ENCODE results near the gene AFF4.

- no peak for TF ChIP-seq EZH2phosphoT487 (IDR thresholded peaks at IDR 0.05; ENCODE audit: unreplicated experiment)
- TF ChIP-seq, protein P1, sequence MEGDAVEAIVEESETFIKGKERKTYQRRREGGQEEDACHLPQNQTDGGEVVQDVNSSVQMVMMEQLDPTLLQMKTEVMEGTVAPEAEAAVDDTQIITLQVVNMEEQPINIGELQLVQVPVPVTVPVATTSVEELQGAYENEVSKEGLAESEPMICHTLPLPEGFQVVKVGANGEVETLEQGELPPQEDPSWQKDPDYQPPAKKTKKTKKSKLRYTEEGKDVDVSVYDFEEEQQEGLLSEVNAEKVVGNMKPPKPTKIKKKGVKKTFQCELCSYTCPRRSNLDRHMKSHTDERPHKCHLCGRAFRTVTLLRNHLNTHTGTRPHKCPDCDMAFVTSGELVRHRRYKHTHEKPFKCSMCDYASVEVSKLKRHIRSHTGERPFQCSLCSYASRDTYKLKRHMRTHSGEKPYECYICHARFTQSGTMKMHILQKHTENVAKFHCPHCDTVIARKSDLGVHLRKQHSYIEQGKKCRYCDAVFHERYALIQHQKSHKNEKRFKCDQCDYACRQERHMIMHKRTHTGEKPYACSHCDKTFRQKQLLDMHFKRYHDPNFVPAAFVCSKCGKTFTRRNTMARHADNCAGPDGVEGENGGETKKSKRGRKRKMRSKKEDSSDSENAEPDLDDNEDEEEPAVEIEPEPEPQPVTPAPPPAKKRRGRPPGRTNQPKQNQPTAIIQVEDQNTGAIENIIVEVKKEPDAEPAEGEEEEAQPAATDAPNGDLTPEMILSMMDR (conservative IDR thresholded peaks at IDR 0.05; ENCODE audit: low read depth in 2 of 2): no peak
- no peak for TF ChIP-seq REST (IDR thresholded peaks at IDR 0.05; ENCODE audit: unreplicated experiment)
Measured at GRCh38 chr5:132873930-132874271, 89.5 kb downstream of the AFF4 start.

Measured in GM23338 (cell line).